Naive thymus-derived CD8-positive, alpha-beta T cell (primary cell): ENCODE data around the gene ZFHX3. TPM values are rescaled to one million over a fixed set of nuclear protein-coding genes. Genes with fewer than 3 reads are reported as not detected.
A peak's percentile ranks its signal among the peaks of the same experiment; 100 is the strongest.
"Not testable (repeated sequence)": the region's sequence is repeated elsewhere in the genome, so short reads cannot be mapped to it uniquely, and the experiment has no call there.

Experiments used
- ATAC-seq, 2 donors: fragments of 150-1000 bp; cut with Tn5 transposase in 1 of 2; sonication (Bioruptor Pico), chemical (Tn5 transposase) in 1 of 2; 1 replicate in 1 of 2; 2 replicates in 1 of 2; pipeline ENCODE4 v1.10.0; 2021; ENCODE audit warnings: mild to moderate bottlenecking in 2 of 2, moderate library complexity in 2 of 2
- POLR2A ChIA-PET: fragments of 350-600 bp; sonication (Branson Sonifier 250); formaldehyde crosslinking; loops from one replicate; lab custom pipeline; 2021; ENCODE audit warnings: antibody characterized with exemption; lab: Charles Lee
- DNase-seq, 10 donors: peaks; one replicate each; pipeline versions ENCODE4 v3.0.0 to v3.0.0-alpha.2; 2020 to 2022
- H3K27ac Mint-ChIP-seq, 10 donors: one replicate each; pipeline ENCODE4 v1.8.0; 2020 to 2022; ENCODE audit warnings: mild to moderate bottlenecking in 10 of 10, mixed read lengths in 10 of 10, moderate library complexity in 4 of 10, inconsistent platforms in 1 of 10
- H3K27me3 Mint-ChIP-seq, 5 donors: one replicate each; pipeline ENCODE4 v1.8.0; 2021 to 2022; ENCODE audit warnings: mixed read lengths in 5 of 5
- H3K36me3 Mint-ChIP-seq, 3 donors: one replicate each; pipeline ENCODE4 v1.8.0; 2020 to 2022; ENCODE audit warnings: mixed read lengths in 3 of 3, mild to moderate bottlenecking in 2 of 3, inconsistent platforms in 1 of 3
- H3K4me1 Mint-ChIP-seq, 4 donors: one replicate each; pipeline ENCODE4 v1.8.0; 2021 to 2022; ENCODE audit warnings: mixed read lengths in 4 of 4
- H3K4me3 Mint-ChIP-seq, 10 donors: one replicate each; pipeline ENCODE4 v1.8.0; 2020 to 2022; ENCODE audit warnings: mild to moderate bottlenecking in 10 of 10, mixed read lengths in 10 of 10, moderate library complexity in 6 of 10, inconsistent platforms in 1 of 10
- H3K9me3 Mint-ChIP-seq, 9 donors: one replicate each; pipeline ENCODE4 v1.8.0; 2020 to 2022; ENCODE audit warnings: mixed read lengths in 9 of 9, mild to moderate bottlenecking in 3 of 9, inconsistent platforms in 1 of 9, moderate library complexity in 1 of 9
- polyA plus RNA-seq, 3 donors: library from polyadenylated mRNA; unstranded; fragments of 300-500 nt; fragmentation: Illumina TruSeq; gene quantifications; one replicate each; pipeline ENCODE4 v1.2.3, GENCODE V29; 2021
- total RNA-seq, 8 experiments: library from RNA in 2 of 8; stranded (reverse) in 2 of 8; gene quantifications; one replicate each; pipeline ENCODE4 v1.2.3 and lab custom pipeline; 2021 to 2026

ZFHX3 gene
- total and polyA plus RNA-seq, 5 experiments from 2014 or later = 0.05 to 0.38 (median 0.34) TPM; not detected in 2

DNA sequence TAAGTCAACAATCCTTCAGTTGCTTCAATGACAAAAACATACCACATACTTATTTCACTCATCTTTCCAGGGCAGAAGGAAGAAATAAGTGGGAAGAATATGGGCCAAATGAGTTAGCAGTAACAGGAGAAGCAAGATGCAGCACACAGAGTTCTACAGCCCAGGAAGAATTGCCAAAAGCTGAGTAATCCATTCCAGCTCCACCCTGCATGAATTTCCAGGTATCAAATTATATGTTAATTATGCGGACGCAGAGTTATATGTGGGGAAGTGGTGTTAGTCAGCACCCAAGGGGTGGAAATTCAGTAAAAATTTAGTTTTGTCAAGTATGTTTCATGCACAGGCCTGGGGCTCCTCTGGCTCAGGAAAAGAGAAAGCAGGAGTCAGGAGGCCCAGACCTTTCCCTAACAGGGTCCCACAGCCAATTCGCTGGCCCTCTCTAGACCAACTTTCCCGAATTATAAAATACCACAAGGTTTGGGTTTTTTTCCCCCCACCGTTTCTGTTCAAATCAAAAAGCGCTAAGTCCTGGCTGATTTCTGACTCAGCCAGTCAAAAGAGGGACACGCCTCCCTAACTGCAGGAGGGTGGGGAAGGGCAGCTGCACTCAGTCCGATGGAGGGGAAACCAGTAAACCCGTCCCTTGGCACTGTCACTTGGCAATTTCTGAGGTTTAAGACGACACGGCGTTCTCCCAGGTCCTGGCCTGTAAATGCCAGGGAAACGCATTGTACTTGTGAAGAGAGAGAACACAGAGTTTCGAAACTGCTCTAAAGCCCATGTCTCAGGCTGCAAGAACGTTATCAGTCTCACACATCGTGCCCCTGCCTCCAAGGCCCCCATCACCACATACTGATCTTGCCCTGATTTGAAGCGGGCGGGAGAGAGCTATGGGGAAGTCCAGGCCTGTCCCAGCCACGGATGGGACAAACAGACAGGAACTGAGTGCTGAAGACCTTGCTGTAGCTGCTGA, 58.1 kb downstream of the ZFHX3 start:
- POLR2A ChIA-PET = no interaction called here
- ATAC-seq (no peak), DNase-seq (no peak)
- H3K27ac Mint-ChIP-seq = no peak overlapping the region
- no peaks in the 10 kb centered on the region for H3K9me3 Mint-ChIP-seq
- peaks cover 0 to 7% (median 0%) of the 10 kb centered on the region in 5 donors for H3K27me3 Mint-ChIP-seq
- H3K36me3 Mint-ChIP-seq = no peaks in the 10 kb centered on the region
- no peak overlapping the region for H3K4me3 Mint-ChIP-seq
- peaks cover 0 to 6% (median 0%) of the 10 kb centered on the region in 4 donors for H3K4me1 Mint-ChIP-seq

- H3K27ac Mint-ChIP-seq, POLR2A ChIA-PET, H3K4me3 Mint-ChIP-seq, H3K36me3 Mint-ChIP-seq, H3K4me1 Mint-ChIP-seq, H3K9me3 Mint-ChIP-seq, DNase-seq, H3K27me3 Mint-ChIP-seq, ATAC-seq: not testable (repeated sequence)
Observed at GRCh38 chr16:72989203-72989578, 58.7 kb downstream of the ZFHX3 start.

GRCh38 chr16:72988569-72988968, 59.4 kb downstream of the ZFHX3 start:
- DNase-seq (no peak), ATAC-seq (no peak)
- no peak overlapping the region for H3K27ac Mint-ChIP-seq
- H3K4me3 Mint-ChIP-seq = no peak overlapping the region
- H3K9me3 Mint-ChIP-seq = no peaks in the 10 kb centered on the region
- POLR2A ChIA-PET = no interaction called here
- peaks cover 0 to 6% (median 0%) of the 10 kb centered on the region in 4 donors for H3K4me1 Mint-ChIP-seq
- H3K36me3 Mint-ChIP-seq = no peaks in the 10 kb centered on the region
- peaks cover 0 to 10% (median 0%) of the 10 kb centered on the region in 5 donors for H3K27me3 Mint-ChIP-seq

DNA sequence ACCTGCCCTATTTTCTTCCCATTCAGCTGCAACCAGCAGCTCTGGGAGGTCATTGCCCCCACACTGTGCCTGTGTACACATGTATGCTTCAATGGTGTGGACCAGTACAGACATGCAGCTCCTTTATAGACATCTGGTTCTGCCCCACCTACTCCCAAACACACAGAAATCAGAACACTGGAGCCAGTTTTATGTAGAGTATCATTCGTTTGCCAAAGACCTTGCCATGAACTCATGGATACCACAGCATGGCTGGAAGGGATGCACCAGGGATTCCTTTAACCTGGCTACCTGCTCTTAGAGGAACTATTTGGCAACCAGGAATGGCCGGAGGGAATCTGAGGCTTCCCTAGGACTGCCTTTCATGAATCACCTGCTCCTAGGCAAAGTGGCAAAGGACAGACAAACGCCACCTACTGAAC, 60.4 kb downstream of the ZFHX3 start:
- peaks cover 0 to 2% (median 0%) of the 10 kb centered on the region in 9 donors for H3K9me3 Mint-ChIP-seq
- no peak overlapping the region for H3K27ac Mint-ChIP-seq
- DNase-seq = no peak
- POLR2A ChIA-PET = no interaction called here
- peaks cover 0 to 6% (median 0%) of the 10 kb centered on the region in 4 donors for H3K4me1 Mint-ChIP-seq
- peaks cover 0 to 9% (median 3%) of the 10 kb centered on the region in 5 donors for H3K27me3 Mint-ChIP-seq
- H3K4me3 Mint-ChIP-seq = no peak overlapping the region
- no peak for ATAC-seq
- H3K36me3 Mint-ChIP-seq = no peaks in the 10 kb centered on the region

- peaks cover 0 to 6% (median 0%) of the 10 kb centered on the region in 4 donors for H3K4me1 Mint-ChIP-seq
- POLR2A ChIA-PET = no interaction called here
- peaks cover 0 to 7% (median 3%) of the 10 kb centered on the region in 5 donors for H3K27me3 Mint-ChIP-seq
- peaks cover 0 to 2% (median 0%) of the 10 kb centered on the region in 3 donors for H3K36me3 Mint-ChIP-seq
- no peak overlapping the region for H3K4me3 Mint-ChIP-seq
- ATAC-seq (no peak), DNase-seq (no peak)
- H3K9me3 Mint-ChIP-seq = peaks cover 0 to 2% (median 0%) of the 10 kb centered on the region in 9 donors
- H3K27ac Mint-ChIP-seq = no peak overlapping the region
Observed at GRCh38 chr16:72985995-72986394, 61.9 kb downstream of the ZFHX3 start.

- POLR2A ChIA-PET = no interaction called here
- no peak for ATAC-seq
- Mint-ChIP-seq H3K36me3 (peaks cover 0 to 2% (median 0%) of the 10 kb centered on the region in 3 donors), H3K27ac (no peak overlapping the region), H3K4me1 (peaks cover 0 to 5% (median 0%) of the 10 kb centered on the region in 4 donors), H3K27me3 (peaks cover 0 to 7% (median 3%) of the 10 kb centered on the region in 5 donors), H3K4me3 (no peak overlapping the region), H3K9me3 (peaks cover 0 to 2% (median 0%) of the 10 kb centered on the region in 9 donors)
- DNase-seq = no peak
Observed at GRCh38 chr16:72985148-72985941, 62.6 kb downstream of the ZFHX3 start.

DNA sequence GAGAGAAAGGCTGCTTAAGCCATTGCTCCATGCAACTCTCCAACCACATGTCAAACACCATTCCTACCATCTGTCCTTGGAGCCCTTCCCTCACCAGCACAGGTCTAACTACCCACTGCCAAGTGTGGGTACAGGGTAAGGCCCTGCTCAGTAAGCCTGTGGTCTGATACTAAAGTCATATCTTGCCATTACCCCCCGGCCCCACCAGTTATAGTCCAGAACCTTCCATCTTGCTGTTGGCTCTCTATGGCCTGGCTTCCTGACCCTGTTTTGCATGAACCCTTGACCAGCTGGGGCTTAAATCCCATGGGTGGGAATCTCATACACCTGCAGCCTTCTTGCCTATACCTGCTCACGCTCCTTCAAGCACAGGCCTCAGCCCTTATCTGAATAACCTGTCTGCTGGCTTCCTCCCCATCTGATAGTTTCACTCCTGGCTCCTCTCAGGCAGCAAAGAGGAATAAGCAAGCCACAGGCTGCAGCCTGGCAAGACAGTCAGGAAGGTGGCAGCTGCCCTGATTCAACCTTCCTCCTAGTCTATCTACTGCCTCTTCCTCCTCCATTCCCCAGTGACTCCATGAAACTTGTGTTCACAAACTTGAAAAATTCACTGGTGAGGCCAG, 64.1 kb downstream of the ZFHX3 start:
- Mint-ChIP-seq H3K27me3 (peaks cover 0 to 7% (median 3%) of the 10 kb centered on the region in 5 donors), H3K4me3 (no peak overlapping the region), H3K9me3 (peaks cover 0 to 2% (median 0%) of the 10 kb centered on the region in 9 donors), H3K4me1 (no peaks in the 10 kb centered on the region), H3K36me3 (peaks cover 0 to 2% (median 0%) of the 10 kb centered on the region in 3 donors), H3K27ac (peak overlapping the region in 1 of 10 donors; percentile 46)
- POLR2A ChIA-PET = no interaction called here
- ATAC-seq (no peak), DNase-seq (no peak)

- H3K27ac Mint-ChIP-seq = no peak overlapping the region
- no peaks in the 10 kb centered on the region for H3K4me1 Mint-ChIP-seq
- no peak overlapping the region for H3K4me3 Mint-ChIP-seq
- peaks cover 0 to 6% (median 3%) of the 10 kb centered on the region in 5 donors for H3K27me3 Mint-ChIP-seq
- POLR2A ChIA-PET = no interaction called here
- ATAC-seq (no peak), DNase-seq (no peak)
- peaks cover 0 to 2% (median 0%) of the 10 kb centered on the region in 3 donors for H3K36me3 Mint-ChIP-seq
- peaks cover 0 to 2% (median 0%) of the 10 kb centered on the region in 9 donors for H3K9me3 Mint-ChIP-seq
Observed at GRCh38 chr16:72983241-72983640, 64.7 kb downstream of the ZFHX3 start.

DNA sequence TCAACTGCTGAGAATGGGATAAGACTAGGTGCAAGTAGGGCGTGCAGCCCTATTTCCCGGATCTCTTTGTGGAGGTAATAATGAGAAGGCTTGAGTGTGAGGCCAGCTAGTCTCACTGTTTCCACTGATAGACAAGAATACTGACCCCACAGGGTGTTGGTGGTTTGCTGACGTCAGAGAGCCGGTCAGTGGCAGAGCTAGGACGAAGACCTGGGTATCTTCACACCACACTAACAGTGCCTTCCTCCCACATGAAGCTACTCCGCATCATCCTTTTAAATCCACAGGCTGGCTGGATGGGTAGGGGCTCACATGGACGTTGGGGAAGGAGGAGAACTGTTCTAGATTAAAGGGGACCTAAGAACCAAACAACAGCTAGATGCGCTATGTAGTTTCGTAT, 68.0 kb downstream of the ZFHX3 start:
- DNase-seq (no peak), ATAC-seq (no peak)
- Mint-ChIP-seq H3K9me3 (peaks cover 0 to 2% (median 0%) of the 10 kb centered on the region in 9 donors), H3K27me3 (peaks cover 0 to 6% (median 0%) of the 10 kb centered on the region in 5 donors), H3K27ac (no peak overlapping the region), H3K4me1 (peaks cover 0 to 3% (median 0%) of the 10 kb centered on the region in 4 donors), H3K36me3 (peaks cover 0 to 2% (median 0%) of the 10 kb centered on the region in 3 donors), H3K4me3 (no peak overlapping the region)
- POLR2A ChIA-PET = no interaction called here

DNA sequence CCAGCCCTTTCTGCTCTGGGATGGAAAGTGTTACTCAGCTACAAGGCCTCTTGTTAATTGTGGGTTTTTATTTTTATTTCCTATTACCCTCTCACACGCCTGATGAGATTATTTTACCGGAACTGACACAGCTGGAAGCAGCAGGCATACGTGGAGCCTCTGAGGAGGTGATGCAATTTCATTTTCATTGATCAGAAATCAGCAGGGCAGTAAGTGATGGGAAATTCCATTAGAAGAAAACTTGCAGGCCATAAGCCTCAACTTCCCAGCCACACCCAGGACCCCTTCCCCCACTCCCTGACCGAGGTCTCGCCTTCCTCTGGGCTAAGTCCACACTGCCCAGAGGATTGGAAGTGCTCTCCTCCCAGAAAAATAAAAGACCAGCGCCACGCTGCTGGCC, 69.7 kb downstream of the ZFHX3 start:
- Mint-ChIP-seq H3K36me3 (peaks cover 0 to 2% (median 0%) of the 10 kb centered on the region in 3 donors), H3K4me3 (no peak overlapping the region), H3K27ac (no peak overlapping the region), H3K9me3 (peaks cover 0 to 2% (median 0%) of the 10 kb centered on the region in 9 donors), H3K27me3 (peaks cover 0 to 3% (median 0%) of the 10 kb centered on the region in 5 donors), H3K4me1 (peaks cover 0 to 3% (median 0%) of the 10 kb centered on the region in 4 donors)
- DNase-seq (no peak), ATAC-seq (no peak)
- POLR2A ChIA-PET = no interaction called here

DNA sequence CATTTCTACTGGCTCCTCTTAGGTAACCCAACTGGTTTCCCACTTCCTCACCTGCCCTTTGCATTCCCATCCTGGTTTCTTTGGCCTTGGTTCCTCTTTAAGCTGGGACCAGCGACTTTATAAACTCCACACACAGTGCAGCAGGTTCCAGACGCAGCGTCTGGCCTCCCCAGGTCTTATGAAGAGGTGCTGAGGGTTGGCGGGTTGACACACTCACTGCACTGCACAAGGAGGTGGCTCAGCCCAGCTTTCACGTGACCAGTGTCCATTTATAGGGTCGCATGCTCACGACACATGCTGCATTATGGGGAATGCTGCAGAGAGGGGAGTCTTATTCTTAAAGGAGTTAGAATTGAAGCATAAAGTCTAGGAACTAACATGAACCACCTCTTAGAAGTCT, 70.8 kb downstream of the ZFHX3 start:
- Mint-ChIP-seq H3K27ac (no peak overlapping the region), H3K4me3 (no peak overlapping the region), H3K27me3 (peaks cover 0 to 7% (median 0%) of the 10 kb centered on the region in 5 donors), H3K9me3 (no peaks in the 10 kb centered on the region), H3K4me1 (peaks cover 0 to 3% (median 0%) of the 10 kb centered on the region in 4 donors), H3K36me3 (peaks cover 0 to 1% (median 0%) of the 10 kb centered on the region in 3 donors)
- DNase-seq (no peak), ATAC-seq (no peak)
- POLR2A ChIA-PET = no interaction called here

- DNase-seq (no peak), ATAC-seq (no peak)
- POLR2A ChIA-PET = no interaction called here
- H3K4me1 Mint-ChIP-seq = peaks cover 0 to 3% (median 0%) of the 10 kb centered on the region in 4 donors
- no peaks in the 10 kb centered on the region for H3K9me3 Mint-ChIP-seq
- peaks cover 0 to 7% (median 0%) of the 10 kb centered on the region in 5 donors for H3K27me3 Mint-ChIP-seq
- H3K4me3 Mint-ChIP-seq = no peak overlapping the region
- H3K36me3 Mint-ChIP-seq = no peaks in the 10 kb centered on the region
- no peak overlapping the region for H3K27ac Mint-ChIP-seq
Observed at GRCh38 chr16:72976438-72977064, 71.4 kb downstream of the ZFHX3 start.
